Right lobe of liver (tissue), 4 donors: ENCODE data around the gene ITPK1.

ENCODE experiments used
- POLR2A ChIP-seq: fragments of 450-650 bp; IDR thresholded peaks from one replicate; pipeline ENCODE4 v1.6.1; 2017; ENCODE audit warnings: antibody characterized with exemption, mild to moderate bottlenecking
- TF ChIP-seq, protein P1 (sequence below), 4 donors: fragments of 200-600 bp in 3 of 4; fragments of 450-650 bp in 1 of 4; IDR thresholded peaks; one replicate each; pipeline versions ENCODE4 v1.5.1 to v1.8.0; 2016 to 2022; ENCODE audit warnings: antibody characterized with exemption in 4 of 4, mild to moderate bottlenecking in 2 of 4
- donor health status: DM: no; HTN: no; CAD: no.
- donor health status: DM: no; HTN: no; CAD: no.
- donor health status: DM: no; HTN: yes; CAD: no.

DNA sequence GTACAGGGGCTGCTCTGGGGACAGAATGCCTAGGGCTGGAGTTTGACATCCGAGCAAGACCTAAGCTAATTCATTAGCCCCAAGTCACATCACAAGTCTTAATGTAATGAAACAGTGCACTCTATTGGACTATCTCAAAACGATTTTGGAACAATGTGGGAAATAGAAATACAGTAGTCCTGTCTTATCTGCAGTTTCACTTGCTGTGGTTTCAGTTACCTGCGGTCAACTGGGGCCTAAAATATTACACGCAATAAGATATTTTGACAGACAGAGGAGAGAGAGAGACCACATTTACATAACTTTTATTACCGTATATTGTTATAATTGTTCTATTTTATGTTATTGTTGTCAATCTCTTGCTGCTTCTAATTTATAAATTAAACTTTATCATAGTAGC lies 47.8 kb upstream of the ITPK1 start:
- TF ChIP-seq, protein P1, sequence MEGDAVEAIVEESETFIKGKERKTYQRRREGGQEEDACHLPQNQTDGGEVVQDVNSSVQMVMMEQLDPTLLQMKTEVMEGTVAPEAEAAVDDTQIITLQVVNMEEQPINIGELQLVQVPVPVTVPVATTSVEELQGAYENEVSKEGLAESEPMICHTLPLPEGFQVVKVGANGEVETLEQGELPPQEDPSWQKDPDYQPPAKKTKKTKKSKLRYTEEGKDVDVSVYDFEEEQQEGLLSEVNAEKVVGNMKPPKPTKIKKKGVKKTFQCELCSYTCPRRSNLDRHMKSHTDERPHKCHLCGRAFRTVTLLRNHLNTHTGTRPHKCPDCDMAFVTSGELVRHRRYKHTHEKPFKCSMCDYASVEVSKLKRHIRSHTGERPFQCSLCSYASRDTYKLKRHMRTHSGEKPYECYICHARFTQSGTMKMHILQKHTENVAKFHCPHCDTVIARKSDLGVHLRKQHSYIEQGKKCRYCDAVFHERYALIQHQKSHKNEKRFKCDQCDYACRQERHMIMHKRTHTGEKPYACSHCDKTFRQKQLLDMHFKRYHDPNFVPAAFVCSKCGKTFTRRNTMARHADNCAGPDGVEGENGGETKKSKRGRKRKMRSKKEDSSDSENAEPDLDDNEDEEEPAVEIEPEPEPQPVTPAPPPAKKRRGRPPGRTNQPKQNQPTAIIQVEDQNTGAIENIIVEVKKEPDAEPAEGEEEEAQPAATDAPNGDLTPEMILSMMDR (IDR thresholded peaks at IDR 0.05) = no peak
- TF ChIP-seq POLR2A = no peak
